ENCODE measurements around the gene TNFAIP8.

The TNFAIP8 gene

GRCh38 chr5:119355685-119356611, at the start of gene TNFAIP8:
TNFAIP8 (plus strand) TSS chr5:119356019; CDS start chr5:119356091, 72 bp downstream.
- peak; percentile 65 to 75 for DNase-seq (ENCODE audit: low read depth in 2 of 2)

DNA sequence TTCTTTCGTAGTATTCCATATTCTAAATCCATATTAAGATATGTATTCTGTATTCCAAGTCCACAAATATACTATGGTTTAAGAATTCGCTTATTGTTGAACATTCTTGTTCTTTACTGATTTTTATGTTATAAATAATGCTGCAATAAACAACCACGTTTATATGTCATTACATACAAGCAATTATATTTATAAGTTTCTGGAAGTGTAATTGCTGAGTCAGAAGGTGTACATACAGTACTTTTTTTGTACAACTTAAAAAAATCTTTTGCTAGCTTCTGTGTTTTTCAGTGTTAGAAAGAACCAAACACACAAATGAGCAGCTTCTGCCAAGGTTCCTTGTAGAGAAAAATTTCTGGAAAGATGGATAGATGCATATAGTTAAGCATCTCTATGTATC, 48.6 kb upstream of the TNFAIP8 start:
- no peak for DNase-seq (ENCODE audit: low read depth in 2 of 2)

DNA sequence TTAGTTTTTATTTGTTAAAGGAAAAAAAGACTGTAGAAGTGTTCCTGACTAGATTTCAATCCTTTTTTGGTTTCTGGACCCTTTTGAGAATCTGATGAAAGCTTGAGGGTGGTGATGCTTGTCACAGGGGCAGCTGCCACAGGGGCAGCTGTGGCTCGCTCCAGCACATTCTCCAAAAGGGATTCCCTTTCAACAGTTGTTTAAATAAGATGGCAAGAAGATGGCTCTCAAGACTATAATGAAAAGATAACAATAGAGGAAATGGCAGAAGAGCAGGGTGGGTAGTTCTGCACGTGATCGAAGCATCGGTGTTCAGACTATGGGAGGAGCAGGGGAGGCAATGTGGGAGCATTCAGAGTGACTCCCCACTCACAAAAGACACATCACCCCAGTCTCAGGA, 46.5 kb upstream of the TNFAIP8 start:
- no peak for DNase-seq (ENCODE audit: low read depth in 2 of 2)

- DNase-seq (ENCODE audit: low read depth in 2 of 2), result no peak
These were observed 44.1 kb upstream of the TNFAIP8 start for GRCh38 chr5:119311688-119312087.

DNA sequence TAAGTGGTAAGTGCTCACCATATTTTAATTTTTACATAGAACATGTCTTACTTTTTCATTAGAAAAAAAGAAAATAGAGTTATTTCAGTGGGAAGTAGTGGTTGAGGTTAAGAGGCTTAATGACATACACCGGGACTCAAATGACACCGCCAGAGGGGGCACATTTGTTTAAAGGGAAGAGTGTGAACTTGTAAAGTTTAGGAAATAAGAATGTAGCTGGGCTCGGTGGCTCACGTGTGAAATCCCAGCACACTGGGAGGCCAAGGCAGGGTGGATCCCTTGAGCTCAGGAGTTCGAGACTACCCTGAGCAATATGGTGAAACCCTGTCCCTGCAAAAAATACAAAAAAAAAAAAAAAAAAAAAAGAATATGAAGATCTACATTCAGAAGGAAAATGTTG, 43.4 kb upstream of the TNFAIP8 start:
- DNase-seq (ENCODE audit: low read depth in 2 of 2), result no peak

- no peak for DNase-seq (ENCODE audit: low read depth in 2 of 2)
These were observed 42.6 kb upstream of the TNFAIP8 start for GRCh38 chr5:119313197-119313596.

DNA sequence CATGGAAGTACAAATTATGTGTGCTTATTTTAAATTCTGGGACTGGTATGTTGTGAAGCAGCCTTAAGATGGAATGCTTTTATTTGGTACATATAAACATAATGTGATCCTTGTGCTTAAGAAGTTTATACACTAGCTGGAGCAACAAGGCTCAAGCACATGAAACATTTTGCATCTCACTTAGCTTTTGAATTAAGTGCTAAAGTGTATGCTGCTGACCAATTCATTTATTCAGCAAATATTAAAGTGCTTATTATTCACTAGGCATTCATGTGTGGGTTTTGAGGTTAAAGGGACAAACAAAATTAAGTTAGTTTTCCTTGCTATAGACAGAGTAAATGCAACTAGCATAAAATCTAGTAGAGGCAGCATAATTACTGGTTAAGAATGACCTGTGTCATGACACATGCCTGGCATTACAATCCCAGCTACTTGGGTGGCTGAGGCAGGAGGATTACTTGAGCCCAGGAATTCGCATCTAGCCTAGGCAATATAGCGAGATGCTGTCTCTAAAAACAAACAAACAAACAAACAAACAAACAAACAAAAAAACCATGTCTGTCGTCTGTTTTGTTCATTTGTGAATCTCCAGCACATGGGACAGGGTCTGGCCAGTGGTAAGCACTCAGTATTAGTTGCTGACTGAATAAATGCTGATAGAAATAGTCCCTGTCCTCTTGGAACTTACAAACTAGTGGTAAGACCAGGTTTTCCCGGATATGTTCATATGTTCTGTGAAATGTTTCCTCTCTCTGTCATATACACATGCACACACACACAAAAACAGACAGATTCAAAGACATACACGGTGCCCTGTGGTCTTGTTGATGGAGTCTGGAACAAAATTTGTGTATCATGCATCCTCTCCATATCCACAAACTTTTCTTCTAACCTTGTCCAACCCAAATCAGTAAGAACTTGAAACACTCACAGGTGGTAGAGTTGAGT, 41.9 kb upstream of the TNFAIP8 start:
- no peak for DNase-seq (ENCODE audit: low read depth in 2 of 2)

GRCh38 chr5:119315516-119315949, 40.3 kb upstream of the TNFAIP8 start:
- peak in 1 of 2 donors; percentile 54 for DNase-seq (ENCODE audit: low read depth in 2 of 2)

- DNase-seq (ENCODE audit: low read depth in 2 of 2), result no peak
These were observed 39.7 kb upstream of the TNFAIP8 start for GRCh38 chr5:119316086-119316485.

- no peak for DNase-seq (ENCODE audit: low read depth in 2 of 2)
These were observed 38.9 kb upstream of the TNFAIP8 start for GRCh38 chr5:119316906-119317305.

DNA sequence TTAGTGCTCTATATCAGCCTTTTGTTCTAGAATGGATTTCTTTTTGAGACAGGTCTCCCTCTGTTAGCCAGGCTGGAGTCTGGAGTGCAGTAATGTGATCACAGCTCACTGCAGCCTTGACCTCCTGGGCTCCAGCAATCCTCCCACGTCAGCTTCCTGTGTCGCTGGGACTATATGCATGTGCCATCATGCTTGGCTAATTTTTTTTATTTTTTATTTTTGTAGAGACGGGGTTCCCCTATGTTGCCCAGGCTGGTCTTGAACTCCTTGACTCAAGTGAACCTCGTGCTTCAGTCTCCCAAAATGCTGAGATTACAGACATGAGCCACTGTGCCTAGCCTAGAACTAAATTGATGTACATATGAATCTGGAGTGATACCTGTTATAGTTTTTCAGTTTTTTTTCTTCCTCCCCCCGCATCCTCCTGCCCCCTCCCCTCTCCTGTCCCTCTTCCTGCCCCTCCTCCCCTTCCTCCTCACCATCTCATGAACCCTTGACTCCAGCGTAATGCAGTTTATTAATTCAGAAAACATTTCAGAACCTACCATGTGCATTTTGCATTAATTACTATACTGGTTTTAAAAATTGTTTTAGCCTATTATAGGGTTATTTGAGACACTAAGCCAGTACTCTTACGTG, 37.4 kb upstream of the TNFAIP8 start:
- no peak for DNase-seq (ENCODE audit: low read depth in 2 of 2)

DNA sequence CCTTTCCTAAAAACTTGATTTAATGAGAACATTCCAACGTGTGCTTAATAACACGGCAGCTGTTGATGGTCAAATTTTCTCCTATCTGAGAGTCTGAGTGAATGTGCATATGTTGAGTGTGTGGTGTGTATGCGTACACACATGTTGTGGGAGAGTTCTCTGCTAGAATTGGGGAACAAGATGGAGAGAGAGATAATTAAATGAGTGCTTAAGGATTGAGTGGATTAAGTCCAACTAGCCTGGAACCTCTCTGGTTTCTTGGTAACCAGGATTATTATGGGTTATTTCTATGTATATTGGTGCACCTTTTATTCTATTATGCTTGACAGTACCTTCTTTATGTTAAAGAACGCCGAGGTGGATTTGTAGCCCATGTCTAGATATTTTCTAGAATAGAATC, 36.4 kb upstream of the TNFAIP8 start:
- no peak for DNase-seq (ENCODE audit: low read depth in 2 of 2)

- no peak for DNase-seq (ENCODE audit: low read depth in 2 of 2)
These were observed 35.9 kb upstream of the TNFAIP8 start for GRCh38 chr5:119319890-119320289.

- DNase-seq (ENCODE audit: low read depth in 2 of 2), result no peak
These were observed 34.1 kb upstream of the TNFAIP8 start for GRCh38 chr5:119321569-119322311.

DNA sequence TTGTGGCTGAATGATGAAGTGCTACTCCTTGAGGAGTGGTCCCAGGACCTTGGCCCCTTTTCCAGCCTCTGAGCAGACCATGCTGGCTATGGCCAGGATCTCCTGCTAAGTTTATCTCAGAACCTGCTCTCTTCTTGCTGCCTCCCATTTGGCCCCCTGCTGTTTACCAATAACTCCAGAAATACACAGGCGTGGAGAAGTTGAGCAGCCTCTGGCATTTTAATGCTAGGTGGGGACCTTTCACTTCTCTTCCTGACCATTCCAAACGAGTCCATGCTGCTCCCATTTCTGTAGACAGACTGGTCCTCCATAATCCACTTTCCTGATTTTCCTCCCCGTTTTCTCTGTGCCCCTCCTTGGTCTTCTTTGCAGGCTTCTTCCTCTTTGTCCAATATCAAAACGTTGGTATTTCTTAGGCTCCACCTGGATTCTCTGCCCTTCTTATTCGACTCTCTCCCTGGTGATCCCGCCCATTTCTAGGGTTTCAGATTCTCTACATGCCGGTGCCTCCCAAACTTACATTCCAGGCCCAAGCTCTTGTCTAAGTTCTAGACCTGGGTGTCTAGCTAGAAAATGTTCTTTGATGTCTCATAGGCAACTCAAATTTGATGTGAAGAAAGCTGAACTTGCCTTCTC, 33.4 kb upstream of the TNFAIP8 start:
- no peak for DNase-seq (ENCODE audit: low read depth in 2 of 2)

DNA sequence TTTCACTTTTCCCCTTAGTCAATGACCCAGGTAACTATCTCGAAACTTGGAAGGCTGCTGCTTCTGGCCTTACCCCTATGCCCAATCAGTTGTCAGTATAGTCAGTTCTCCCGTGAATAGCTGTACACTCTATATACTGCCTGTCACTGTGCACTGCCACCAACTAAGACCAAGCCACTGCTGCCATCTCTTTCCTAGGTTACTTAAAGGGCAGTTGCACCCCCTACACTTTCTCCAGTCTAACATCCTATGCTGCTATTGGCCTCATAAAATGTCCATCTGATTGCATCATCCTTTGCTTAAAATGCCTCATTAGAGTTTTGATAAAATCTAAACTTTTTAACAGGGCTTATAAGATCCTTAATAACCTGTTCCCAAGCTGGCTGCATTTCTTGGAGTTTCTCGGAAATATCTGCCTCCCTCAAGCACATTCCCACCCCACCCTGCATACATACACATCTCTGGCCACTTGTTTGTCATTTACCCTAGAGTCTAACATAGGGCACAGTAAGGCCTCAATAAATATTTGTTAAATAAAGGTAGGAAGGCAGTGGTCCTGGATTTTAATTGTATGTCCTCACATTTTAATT, 32.8 kb upstream of the TNFAIP8 start:
- DNase-seq (ENCODE audit: low read depth in 2 of 2), result no peak

GRCh38 chr5:119323601-119324000, 32.2 kb upstream of the TNFAIP8 start:
- no peak for DNase-seq (ENCODE audit: low read depth in 2 of 2)

DNA sequence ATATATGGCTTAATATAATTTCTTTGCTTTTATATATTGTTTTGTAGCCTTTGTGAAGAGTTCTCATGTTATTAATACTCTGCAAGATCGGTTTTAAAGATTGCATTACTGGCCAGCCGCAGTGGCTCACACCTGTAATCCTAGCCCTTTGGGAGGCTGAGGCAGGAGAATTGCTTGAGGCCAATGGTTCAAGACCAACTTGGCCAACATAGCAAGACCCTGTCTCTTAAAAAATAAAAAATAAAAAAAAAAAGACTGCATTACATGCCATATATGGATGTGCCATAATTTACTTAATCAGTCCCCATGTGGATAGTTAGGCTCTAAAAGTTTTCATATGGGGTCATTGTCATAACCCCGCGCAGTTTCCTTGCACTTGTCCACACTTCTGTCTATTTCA, 31.0 kb upstream of the TNFAIP8 start:
- no peak for DNase-seq (ENCODE audit: low read depth in 2 of 2)

GRCh38 chr5:119327018-119327417, 28.8 kb upstream of the TNFAIP8 start:
- DNase-seq (ENCODE audit: low read depth in 2 of 2), result peak; percentile 39 to 43

Data from stimulated activated CD4-positive, alpha-beta T cell treated with anti-CD3 and anti-CD28 coated beads, Interleukin-1b, Interleukin-23, amount 100 ng/mL, for 4 hours (primary cell).